Mesenchymal stem cell (in vitro differentiated cells and primary cell): ENCODE measurements around the gene COL4A1.

ENCODE experiments used
- DNase-seq: peaks from one replicate; pipeline ENCODE4 v3.0.0-alpha.2; 2013
- H2AFZ ChIP-seq: one replicate; pipeline ENCODE4 v1.6.1; 2013; ENCODE audit warnings: low read depth, mild to moderate bottlenecking, control low read depth, inconsistent platforms, low read length, moderate library complexity
- H2AK5ac ChIP-seq: 2 replicates; pipeline ENCODE4 v1.6.1; 2013; ENCODE audit warnings: low read length, moderate library complexity, mild to moderate bottlenecking, inconsistent platforms; ENCODE audit not compliant: severe bottlenecking
- H2BK120ac ChIP-seq: one replicate; pipeline ENCODE4 v1.6.1; 2013; ENCODE audit warnings: low read depth, mild to moderate bottlenecking, inconsistent platforms, low read length, moderate library complexity
- H2BK12ac ChIP-seq, 2 experiments: one replicate each; pipeline ENCODE4 v1.6.1; 2013; ENCODE audit warnings: inconsistent platforms in 2 of 2, low read length in 2 of 2, mild to moderate bottlenecking in 2 of 2, moderate library complexity in 2 of 2, control low read depth in 1 of 2
- H2BK15ac ChIP-seq: one replicate; pipeline ENCODE4 v1.6.1; 2013; ENCODE audit warnings: mild to moderate bottlenecking, low read depth, inconsistent platforms; ENCODE audit not compliant: poor library complexity, severe bottlenecking
- H2BK5ac ChIP-seq: 2 replicates; pipeline ENCODE4 v1.6.1; 2013; ENCODE audit warnings: low read depth, mild to moderate bottlenecking, low read length, control low read depth, inconsistent platforms; ENCODE audit not compliant: poor library complexity, severe bottlenecking
- H3K14ac ChIP-seq, 2 experiments: one replicate each; pipeline ENCODE4 v1.6.1; 2013; ENCODE audit warnings: inconsistent platforms in 2 of 2, low read length in 2 of 2, control low read depth in 1 of 2, mild to moderate bottlenecking in 1 of 2, moderate library complexity in 1 of 2
- H3K18ac ChIP-seq, 2 experiments: one replicate each; pipeline ENCODE4 v1.6.1; 2013; ENCODE audit warnings: inconsistent platforms in 2 of 2, low read length in 2 of 2, control low read depth in 1 of 2, low read depth in 1 of 2, mild to moderate bottlenecking in 1 of 2
- H3K23ac ChIP-seq, 2 experiments: one replicate each; pipeline ENCODE4 v1.6.1; 2013; ENCODE audit warnings: inconsistent platforms in 2 of 2, low read length in 2 of 2, mild to moderate bottlenecking in 2 of 2, moderate library complexity in 2 of 2, control low read depth in 1 of 2
- H3K27ac ChIP-seq: 2 replicates; pipeline ENCODE4 v1.5.1; 2013; ENCODE audit warnings: mild to moderate bottlenecking, moderate library complexity, low read length, control low read depth, inconsistent platforms; ENCODE audit not compliant: poor library complexity, severe bottlenecking
- H3K27me3 ChIP-seq, 2 experiments: 2 replicates each; pipeline versions ENCODE4 v1.6.1 to v1.7.0; 2013; ENCODE audit warnings: low read length in 2 of 2, mild to moderate bottlenecking in 2 of 2, moderate library complexity in 2 of 2, control low read depth in 1 of 2, inconsistent platforms in 1 of 2; ENCODE audit not compliant: control insufficient read depth in 1 of 2, insufficient read depth in 1 of 2
- H3K36me3 ChIP-seq, 2 experiments: 2 replicates each; pipeline versions ENCODE4 v1.6.1 to v1.7.0; 2013; ENCODE audit warnings: low read length in 2 of 2, control low read depth in 1 of 2, inconsistent platforms in 1 of 2, low read depth in 1 of 2, mild to moderate bottlenecking in 1 of 2; ENCODE audit not compliant: insufficient read depth in 2 of 2, control insufficient read depth in 1 of 2
- H3K4ac ChIP-seq, 2 experiments: one replicate each; pipeline ENCODE4 v1.6.1; 2013; ENCODE audit warnings: inconsistent platforms in 2 of 2, low read length in 2 of 2, mild to moderate bottlenecking in 2 of 2, moderate library complexity in 2 of 2, control low read depth in 1 of 2, low read depth in 1 of 2
- H3K4me1 ChIP-seq: 2 replicates; pipeline ENCODE4 v1.6.1; 2013; ENCODE audit warnings: low read depth, low read length, control low read depth; ENCODE audit not compliant: control insufficient read depth, insufficient read depth
- H3K4me2 ChIP-seq: 2 replicates; pipeline ENCODE4 v1.6.1; 2013; ENCODE audit warnings: low read length, mild to moderate bottlenecking, inconsistent platforms; ENCODE audit not compliant: poor library complexity, severe bottlenecking
- H3K4me3 ChIP-seq, 2 experiments: 2 replicates each; pipeline versions ENCODE4 v1.5.1 to v1.7.0; 2013; ENCODE audit warnings: low read length in 2 of 2, mild to moderate bottlenecking in 2 of 2, control low read depth in 1 of 2, low read depth in 1 of 2; ENCODE audit not compliant: insufficient read depth in 1 of 2
- H3K79me1 ChIP-seq: replicated peaks from 2 replicates; pipeline ENCODE4 v1.6.1; 2013; ENCODE audit warnings: mild to moderate bottlenecking, control low read depth, low read length, inconsistent platforms; ENCODE audit not compliant: poor library complexity, severe bottlenecking
- H3K9ac ChIP-seq: 2 replicates; pipeline ENCODE4 v1.7.0; 2013; ENCODE audit warnings: mild to moderate bottlenecking, low read length, moderate library complexity
- H3K9me3 ChIP-seq: 2 replicates; pipeline ENCODE4 v1.7.0; 2013; ENCODE audit warnings: mild to moderate bottlenecking, low read length; ENCODE audit not compliant: control insufficient read depth
- H4K8ac ChIP-seq: one replicate; pipeline ENCODE4 v1.6.1; 2013; ENCODE audit warnings: inconsistent platforms, mild to moderate bottlenecking, low read length, moderate library complexity
- H4K91ac ChIP-seq: one replicate; pipeline ENCODE4 v1.6.1; 2013; ENCODE audit warnings: mild to moderate bottlenecking, low read length, inconsistent platforms
- WGBS: methylation state at CpG from one replicate; pipeline ENCODE4 v1.1.7; 2013; ENCODE audit warnings: mixed read lengths; 5-methylcytosine and 5-hydroxymethylcytosine counted together

Gene COL4A1

DNA sequence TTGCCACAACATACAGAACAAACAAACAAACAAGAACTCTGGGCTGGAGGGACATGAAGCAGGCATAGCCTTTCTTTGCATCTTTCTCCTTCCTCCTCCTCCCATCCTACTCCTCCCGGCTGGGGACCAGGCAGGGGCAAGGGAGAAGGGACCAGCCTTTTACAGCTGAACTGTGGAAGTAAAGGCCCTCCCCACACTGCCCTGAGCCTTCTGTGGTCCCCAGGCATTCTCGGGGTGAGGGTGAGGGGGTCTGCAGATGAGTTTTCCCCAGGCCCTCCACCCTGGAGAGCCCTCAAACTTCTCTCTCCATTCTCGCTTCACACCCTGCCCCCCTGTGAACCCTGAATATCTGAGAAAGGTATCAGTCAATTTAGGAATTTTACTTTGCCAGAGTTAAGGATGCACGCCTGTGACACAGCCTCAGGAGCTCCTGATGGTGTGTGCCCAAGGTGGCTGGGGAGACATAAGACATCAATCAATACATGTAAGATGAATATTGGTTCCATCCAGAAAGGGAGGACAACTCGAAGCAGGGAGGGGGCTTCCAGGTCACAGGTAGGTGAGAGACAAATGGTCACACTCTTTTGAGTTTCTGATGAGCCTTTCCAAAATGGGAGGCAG, 170.9 kb downstream of the COL4A1 start:
- no peak overlapping the region for H2BK120ac ChIP-seq
- no peaks in the 10 kb centered on the region for H3K79me1 ChIP-seq
- peaks cover 0 to 3% of the 10 kb centered on the region in 2 experiments for H3K36me3 ChIP-seq
- no peak overlapping the region for H2AK5ac ChIP-seq
- no peak overlapping the region for H3K4me2 ChIP-seq
- no peak overlapping the region for H3K14ac ChIP-seq
- no peaks in the 10 kb centered on the region for H3K9me3 ChIP-seq
- peak overlapping the region in 1 of 2 experiments; percentile 31 for H2BK12ac ChIP-seq
- no peak overlapping the region for H3K4ac ChIP-seq
- no peak overlapping the region for H2BK15ac ChIP-seq
- no peak overlapping the region for H3K9ac ChIP-seq
- no peak for DNase-seq
- no peak overlapping the region for H4K8ac ChIP-seq
- H3K4me3 ChIP-seq: no peak overlapping the region
- H3K4me1 ChIP-seq: peaks cover 21% of the 10 kb centered on the region
- no peak overlapping the region for H2AFZ ChIP-seq
- H3K18ac ChIP-seq: no peak overlapping the region
- no peak overlapping the region for H3K23ac ChIP-seq
- 75% methylated on average over 2 of the region's 5 CpGs for WGBS
- no peak overlapping the region for H3K27ac ChIP-seq
- no peak overlapping the region for H4K91ac ChIP-seq
- H3K27me3 ChIP-seq: peaks cover 0 to 10% of the 10 kb centered on the region in 2 experiments
- H2BK5ac ChIP-seq: no peak overlapping the region

DNA sequence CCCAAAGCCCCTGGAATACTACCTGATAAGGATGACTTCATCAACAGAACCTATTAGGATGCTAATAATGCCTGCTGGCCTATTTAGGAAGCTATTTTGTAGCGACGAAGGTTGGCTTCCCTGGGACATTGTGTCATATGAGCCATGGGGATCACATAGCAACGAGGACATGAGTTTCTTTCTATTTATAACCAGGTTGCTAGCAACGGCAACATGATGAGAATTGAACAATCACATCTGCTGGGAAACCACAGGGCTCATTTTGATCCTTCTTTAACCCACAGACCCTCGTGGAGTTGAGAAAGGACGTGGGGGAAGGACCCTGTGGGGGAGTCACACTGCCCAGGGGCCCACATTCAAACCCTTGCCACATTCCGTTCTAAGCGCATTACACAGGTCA, 172.2 kb downstream of the COL4A1 start:
- Histone ChIP-seq H4K91ac (no peak overlapping the region), H3K4me3 (no peak overlapping the region), H3K4ac (peak overlapping the region in 1 of 2 experiments; percentile 47), H2AK5ac (no peak overlapping the region), H3K4me2 (no peak overlapping the region), H3K23ac (no peak overlapping the region), H3K27ac (no peak overlapping the region), H3K18ac (no peak overlapping the region), H3K36me3 (peaks cover 0 to 2% of the 10 kb centered on the region in 2 experiments), H2AFZ (no peak overlapping the region), H3K4me1 (peaks cover 21% of the 10 kb centered on the region), H2BK5ac (no peak overlapping the region), H2BK12ac (peak overlapping the region in 1 of 2 experiments; percentile 32), H4K8ac (no peak overlapping the region), H2BK120ac (no peak overlapping the region), H3K9ac (no peak overlapping the region), H3K79me1 (no peaks in the 10 kb centered on the region), H3K9me3 (no peaks in the 10 kb centered on the region), H3K14ac (no peak overlapping the region), H3K27me3 (peaks cover 0 to 10% of the 10 kb centered on the region in 2 experiments), H2BK15ac (no peak overlapping the region)
- WGBS: 64% methylated on average over 6 of the region's 8 CpGs
- peak; percentile 86 for DNase-seq

DNA sequence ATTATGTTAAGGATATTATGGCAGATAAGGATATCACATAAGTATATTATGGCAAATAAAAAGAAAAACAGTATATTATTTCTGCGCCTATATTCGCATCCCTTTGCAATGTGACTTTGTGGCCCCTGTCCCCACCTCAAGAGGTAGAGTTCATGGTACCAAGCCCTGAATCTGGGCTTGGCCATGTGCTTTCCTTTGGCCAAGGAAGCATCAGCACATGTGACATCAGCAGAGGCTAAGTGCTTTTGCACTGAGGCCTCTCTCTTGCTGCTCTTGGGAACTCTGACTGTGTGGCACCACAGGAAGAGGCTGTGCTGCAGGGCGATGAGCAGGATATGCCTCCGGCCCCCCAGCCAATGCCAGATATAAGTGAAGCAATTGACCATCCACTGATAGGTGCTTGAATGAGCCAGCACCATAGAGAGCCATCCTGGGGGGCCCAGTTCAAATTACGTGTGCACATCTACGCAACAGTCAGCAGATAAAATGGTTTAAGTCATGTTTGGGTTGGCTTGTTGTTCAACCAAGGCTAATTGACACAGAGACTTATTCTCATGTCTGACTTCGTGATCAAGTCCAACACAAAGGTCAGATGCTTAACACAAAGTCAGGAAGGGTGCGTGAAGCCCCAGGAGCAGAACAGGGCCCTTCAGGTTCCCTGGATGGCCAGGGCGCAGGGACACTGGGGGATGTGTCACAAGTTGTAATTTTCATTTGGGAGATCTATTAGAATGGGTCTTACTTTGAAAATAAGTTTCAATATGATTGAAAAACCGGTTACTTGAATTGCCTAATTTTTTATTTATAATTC, 173.3 kb downstream of the COL4A1 start:
- peak overlapping the region in 1 of 2 experiments; percentile 30 for H2BK12ac ChIP-seq
- no peak for DNase-seq
- WGBS: 97% methylated on average over 9 of the region's 10 CpGs
- no peaks in the 10 kb centered on the region for H3K79me1 ChIP-seq
- no peak overlapping the region for H3K4me2 ChIP-seq
- H3K9me3 ChIP-seq: no peaks in the 10 kb centered on the region
- H2BK120ac ChIP-seq: no peak overlapping the region
- H3K4ac ChIP-seq: peak overlapping the region in 1 of 2 experiments; percentile 35
- H3K27me3 ChIP-seq: peaks cover 0 to 10% of the 10 kb centered on the region in 2 experiments
- H3K23ac ChIP-seq: no peak overlapping the region
- no peak overlapping the region for H2BK5ac ChIP-seq
- no peak overlapping the region for H4K91ac ChIP-seq
- H2BK15ac ChIP-seq: no peak overlapping the region
- H3K9ac ChIP-seq: no peak overlapping the region
- H3K14ac ChIP-seq: no peak overlapping the region
- H3K4me1 ChIP-seq: peaks cover 21% of the 10 kb centered on the region
- H2AFZ ChIP-seq: no peak overlapping the region
- no peak overlapping the region for H3K4me3 ChIP-seq
- peak overlapping the region in 1 of 2 experiments; percentile 13 for H3K18ac ChIP-seq
- H3K36me3 ChIP-seq: peaks cover 0 to 2% of the 10 kb centered on the region in 2 experiments
- H2AK5ac ChIP-seq: no peak overlapping the region
- H3K27ac ChIP-seq: no peak overlapping the region
- H4K8ac ChIP-seq: no peak overlapping the region

DNA sequence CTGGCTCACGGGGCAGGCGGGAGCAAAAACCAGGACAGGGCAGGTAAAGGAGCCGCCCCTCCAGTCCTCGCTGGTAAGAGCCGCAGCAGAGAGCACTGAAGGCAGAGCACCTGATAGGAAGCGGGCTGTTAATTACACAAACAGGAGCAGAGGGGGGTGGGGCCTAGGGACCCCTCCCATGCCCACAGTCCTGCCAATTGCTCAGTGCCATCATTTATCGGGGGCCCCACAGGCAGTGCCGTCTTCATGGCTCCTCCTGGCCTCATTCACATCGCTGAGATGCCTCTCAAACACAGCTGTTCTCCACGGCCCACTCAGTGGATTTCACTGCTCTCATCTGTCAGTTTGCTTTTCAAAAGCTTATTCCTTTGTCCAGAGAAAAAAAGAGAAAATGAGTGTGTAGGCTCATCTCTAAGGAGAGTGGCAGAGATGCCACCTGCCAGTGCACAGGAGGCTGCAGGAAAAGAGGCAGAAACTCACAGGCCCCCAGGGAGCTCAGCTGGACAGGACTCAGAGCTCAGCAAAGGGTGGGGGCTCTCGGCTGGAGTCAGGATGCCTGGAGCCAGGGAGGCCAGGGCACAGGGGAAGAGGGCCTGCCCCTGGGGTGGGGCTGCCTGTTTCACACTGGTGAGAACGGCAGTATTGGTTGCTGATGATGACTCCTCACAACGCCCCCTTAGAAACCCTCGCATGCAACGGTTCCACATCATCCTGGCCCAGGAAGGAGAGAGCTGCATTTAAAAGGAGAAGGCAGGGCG, 174.6 kb downstream of the COL4A1 start:
- peak; percentile 60 for DNase-seq
- H2AFZ ChIP-seq: no peak overlapping the region
- H4K91ac ChIP-seq: no peak overlapping the region
- H2BK12ac ChIP-seq: peak overlapping the region; percentile 15 to 51
- WGBS: 70% methylated on average over 14 of the region's 16 CpGs
- no peak overlapping the region for H2AK5ac ChIP-seq
- no peak overlapping the region for H3K9ac ChIP-seq
- no peak overlapping the region for H2BK5ac ChIP-seq
- peaks cover 16% of the 10 kb centered on the region for H3K4me1 ChIP-seq
- no peak overlapping the region for H3K27ac ChIP-seq
- no peak overlapping the region for H3K23ac ChIP-seq
- peaks cover 0 to 10% of the 10 kb centered on the region in 2 experiments for H3K27me3 ChIP-seq
- H3K4me2 ChIP-seq: no peak overlapping the region
- H3K18ac ChIP-seq: no peak overlapping the region
- no peak overlapping the region for H3K4me3 ChIP-seq
- H3K14ac ChIP-seq: no peak overlapping the region
- H3K4ac ChIP-seq: no peak overlapping the region
- no peaks in the 10 kb centered on the region for H3K79me1 ChIP-seq
- peak overlapping the region; percentile 26 for H2BK15ac ChIP-seq
- H3K36me3 ChIP-seq: peaks cover 0 to 2% of the 10 kb centered on the region in 2 experiments
- H3K9me3 ChIP-seq: no peaks in the 10 kb centered on the region
- H4K8ac ChIP-seq: peak overlapping the region; percentile 62
- H2BK120ac ChIP-seq: no peak overlapping the region
